Sigmoid colon (tissue), 7 donors: ENCODE results near the gene C3orf70. TPM values are rescaled to one million over a fixed set of nuclear protein-coding genes. Genes with fewer than 3 reads are reported as not detected.
A peak's percentile ranks its signal among the peaks of the same experiment; 100 is the strongest.

Experiments
- DNase-seq: peaks from one replicate; pipeline ENCODE4 v3.0.0-alpha.2; 2019
- H3K27ac ChIP-seq, 4 donors: fragments of 200-600 bp; sonication (generic); one replicate each; pipeline ENCODE4 v1.5.1; 2016 to 2019; ENCODE audit warnings: mild to moderate bottlenecking in 1 of 4
- H3K27me3 ChIP-seq, 3 donors: fragments of 200-600 bp; sonication (generic); one replicate each; pipeline ENCODE4 v1.5.1; 2019; ENCODE audit warnings: mild to moderate bottlenecking in 1 of 3
- H3K36me3 ChIP-seq, 4 donors: fragments of 200-600 bp; sonication (generic); one replicate each; pipeline ENCODE4 v1.5.1; 2016 to 2019
- H3K4me1 ChIP-seq, 4 donors: fragments of 200-600 bp; sonication (generic); one replicate each; pipeline ENCODE4 v1.5.1; 2017 to 2019
- H3K4me3 ChIP-seq, 4 donors: fragments of 200-600 bp; sonication (generic); one replicate each; pipeline ENCODE4 v1.5.1; 2017 to 2019; ENCODE audit warnings: mild to moderate bottlenecking in 2 of 4, moderate library complexity in 1 of 4
- H3K9me3 ChIP-seq, 4 donors: fragments of 200-600 bp in 3 of 4; sonication (generic) in 3 of 4; one replicate each; pipeline versions ENCODE4 v1.5.1 to v1.6.1; 2013 to 2019
- EP300 ChIP-seq, 4 donors: sonication (generic); formaldehyde crosslinking; IDR thresholded peaks; one replicate each; pipeline ENCODE4 v1.6.1; 2017; ENCODE audit warnings: antibody characterized with exemption in 4 of 4
- POLR2A ChIP-seq, 2 donors: fragments of 450-650 bp; IDR thresholded peaks; one replicate each; pipeline ENCODE4 v1.6.1; 2016; ENCODE audit warnings: antibody characterized with exemption in 2 of 2, mild to moderate bottlenecking in 2 of 2, moderate library complexity in 2 of 2
- POLR2AphosphoS5 ChIP-seq, 4 donors: sonication (generic); formaldehyde crosslinking; IDR thresholded peaks; one replicate each; pipeline ENCODE4 v1.6.1; 2017; ENCODE audit warnings: antibody characterized with exemption in 4 of 4
- WGBS, 2 donors: extraction: QIAGEN DNeasy Blood & Tissue Kit; methylation state at CpG; one replicate each; pipeline ENCODE4 v1.1.7; 2013; 5-methylcytosine and 5-hydroxymethylcytosine counted together
- intact Hi-C: fragments of 100-400 bp; cut with DNase I; formaldehyde crosslinking; loops from one replicate; pipeline ENCODE4 v1.15.1; 2023
- polyA plus RNA-seq, 3 donors: library from polyadenylated mRNA; stranded (reverse); fragments of 200-250 nt; gene quantifications; one replicate each; pipeline ENCODE4 v1.2.3, GENCODE V29; 2013
- total RNA-seq, 4 donors: library from RNA; depleted of rRNA; stranded (reverse); fragments of >200 nt; gene quantifications; one replicate each; pipeline ENCODE4 v1.1.0, GENCODE V29; 2016
- TF ChIP-seq, protein P1 (sequence below), 4 experiments: fragments of 450-650 bp in 3 of 4; fragments of 200-600 bp in 1 of 4; IDR thresholded peaks; one replicate each; pipeline ENCODE4 v1.5.1; 2016 to 2019; ENCODE audit warnings: antibody characterized with exemption in 4 of 4, mild to moderate bottlenecking in 3 of 4, moderate library complexity in 2 of 4
- donor health status: healthy with polysubstance abuse.
- donor health status: Bipolar disorder and iron deficiency.
- donor health status: healthy.

The C3orf70 gene
- total and polyA plus RNA-seq, 7 donors: 2.4 to 52.3 (median 26.0) TPM

DNA sequence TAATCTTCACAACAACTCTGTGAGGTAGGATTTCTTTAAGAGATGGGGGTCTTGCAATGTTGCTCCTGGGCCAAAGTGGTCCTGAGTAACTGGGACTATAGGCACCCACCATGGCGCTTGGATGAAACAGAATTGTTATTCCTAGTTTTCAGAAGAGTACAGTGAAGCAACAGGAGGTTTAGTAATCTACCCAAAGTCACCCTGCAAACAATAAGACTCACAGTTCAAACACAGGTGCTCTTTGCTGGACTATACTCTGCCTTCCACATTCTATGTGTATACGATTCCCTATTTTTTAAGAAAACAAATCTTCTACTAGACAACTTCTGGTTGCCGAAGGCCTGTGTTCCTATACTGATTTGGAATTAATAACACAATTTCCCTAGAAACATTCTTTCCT lies 8.1 kb downstream of the C3orf70 start:
- Histone ChIP-seq H3K27ac (peak overlapping the region; percentile 51 to 95 (median 64)), H3K27me3 (no peaks in the 10 kb centered on the region), H3K9me3 (no peaks in the 10 kb centered on the region), H3K4me1 (peaks cover 0 to 64% (median 43%) of the 10 kb centered on the region in 4 donors), H3K4me3 (no peak overlapping the region), H3K36me3 (no peaks in the 10 kb centered on the region)
- no peak for DNase-seq
- WGBS, 2 donors: 89 to 92% methylated on average over 3 of the region's 3 CpGs
- intact Hi-C loops: no loop called here
- TF ChIP-seq, protein P1, sequence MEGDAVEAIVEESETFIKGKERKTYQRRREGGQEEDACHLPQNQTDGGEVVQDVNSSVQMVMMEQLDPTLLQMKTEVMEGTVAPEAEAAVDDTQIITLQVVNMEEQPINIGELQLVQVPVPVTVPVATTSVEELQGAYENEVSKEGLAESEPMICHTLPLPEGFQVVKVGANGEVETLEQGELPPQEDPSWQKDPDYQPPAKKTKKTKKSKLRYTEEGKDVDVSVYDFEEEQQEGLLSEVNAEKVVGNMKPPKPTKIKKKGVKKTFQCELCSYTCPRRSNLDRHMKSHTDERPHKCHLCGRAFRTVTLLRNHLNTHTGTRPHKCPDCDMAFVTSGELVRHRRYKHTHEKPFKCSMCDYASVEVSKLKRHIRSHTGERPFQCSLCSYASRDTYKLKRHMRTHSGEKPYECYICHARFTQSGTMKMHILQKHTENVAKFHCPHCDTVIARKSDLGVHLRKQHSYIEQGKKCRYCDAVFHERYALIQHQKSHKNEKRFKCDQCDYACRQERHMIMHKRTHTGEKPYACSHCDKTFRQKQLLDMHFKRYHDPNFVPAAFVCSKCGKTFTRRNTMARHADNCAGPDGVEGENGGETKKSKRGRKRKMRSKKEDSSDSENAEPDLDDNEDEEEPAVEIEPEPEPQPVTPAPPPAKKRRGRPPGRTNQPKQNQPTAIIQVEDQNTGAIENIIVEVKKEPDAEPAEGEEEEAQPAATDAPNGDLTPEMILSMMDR (IDR thresholded peaks at IDR 0.05): no peak
- TF ChIP-seq POLR2AphosphoS5 (IDR thresholded peaks at IDR 0.05) (no peak), POLR2A (IDR thresholded peaks at IDR 0.05) (no peak), EP300 (IDR thresholded peaks at IDR 0.05) (no peak)

DNA sequence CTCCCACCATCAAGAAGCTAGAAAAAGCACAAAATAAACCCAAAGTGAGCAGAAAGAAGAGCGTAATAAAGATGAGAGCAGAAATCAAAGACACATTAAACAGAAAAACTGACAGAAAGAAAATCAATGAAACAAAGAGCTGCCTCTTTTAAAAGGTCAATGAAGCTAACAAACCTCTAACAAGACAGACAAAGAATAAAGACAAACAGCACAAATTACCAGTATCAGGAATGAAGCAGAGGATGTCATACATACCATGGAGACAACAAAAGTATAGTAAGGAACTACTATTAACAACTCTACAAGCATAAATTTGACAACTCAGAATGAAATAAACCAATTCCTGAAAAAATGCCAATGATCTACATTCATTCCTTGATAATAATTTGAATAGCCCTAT lies 15.0 kb downstream of the C3orf70 start:
- DNase-seq: no peak
- Histone ChIP-seq H3K27ac (no peak overlapping the region), H3K4me1 (peaks cover 0 to 43% (median 26%) of the 10 kb centered on the region in 4 donors), H3K27me3 (no peaks in the 10 kb centered on the region), H3K4me3 (no peak overlapping the region), H3K9me3 (no peaks in the 10 kb centered on the region), H3K36me3 (no peaks in the 10 kb centered on the region)
- 92 to 97% methylated on average over 1 of the region's 1 CpG for WGBS, 2 donors
- intact Hi-C loops: no loop called here
- TF ChIP-seq POLR2A (IDR thresholded peaks at IDR 0.05) (no peak), POLR2AphosphoS5 (IDR thresholded peaks at IDR 0.05) (no peak)

DNA sequence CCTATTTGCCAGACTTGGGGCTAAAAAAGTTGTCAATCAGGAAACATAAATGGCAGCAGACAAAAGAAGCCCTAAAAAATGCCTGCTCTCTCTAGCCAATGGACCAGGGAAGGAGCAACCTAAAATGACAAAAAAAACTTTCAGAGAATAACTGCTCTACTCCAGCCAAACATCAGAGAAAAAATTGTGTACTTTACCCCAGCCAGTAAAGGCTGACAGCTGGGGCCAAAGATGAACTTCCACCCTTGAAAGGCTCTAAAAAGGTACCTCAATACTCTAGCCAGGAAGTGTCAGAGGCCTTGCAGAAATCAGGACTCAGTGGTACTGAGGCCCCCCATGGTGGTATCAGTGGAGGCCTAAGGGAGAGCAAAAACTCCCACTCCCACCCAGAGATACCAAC lies 18.4 kb downstream of the C3orf70 start:
- no peak for DNase-seq
- Histone ChIP-seq H3K4me1 (peaks cover 0 to 63% (median 43%) of the 10 kb centered on the region in 4 donors), H3K27me3 (no peaks in the 10 kb centered on the region), H3K36me3 (no peaks in the 10 kb centered on the region), H3K27ac (peak overlapping the region in 1 of 4 donors; percentile 1), H3K4me3 (no peak overlapping the region), H3K9me3 (no peaks in the 10 kb centered on the region)
- no peak for TF ChIP-seq EP300 (IDR thresholded peaks at IDR 0.05)
- TF ChIP-seq POLR2AphosphoS5 (IDR thresholded peaks at IDR 0.05): no peak
- TF ChIP-seq POLR2A (IDR thresholded peaks at IDR 0.05): no peak
- TF ChIP-seq, protein P1 (IDR thresholded peaks at IDR 0.05): no peak
- intact Hi-C loops: no loop called here

DNA sequence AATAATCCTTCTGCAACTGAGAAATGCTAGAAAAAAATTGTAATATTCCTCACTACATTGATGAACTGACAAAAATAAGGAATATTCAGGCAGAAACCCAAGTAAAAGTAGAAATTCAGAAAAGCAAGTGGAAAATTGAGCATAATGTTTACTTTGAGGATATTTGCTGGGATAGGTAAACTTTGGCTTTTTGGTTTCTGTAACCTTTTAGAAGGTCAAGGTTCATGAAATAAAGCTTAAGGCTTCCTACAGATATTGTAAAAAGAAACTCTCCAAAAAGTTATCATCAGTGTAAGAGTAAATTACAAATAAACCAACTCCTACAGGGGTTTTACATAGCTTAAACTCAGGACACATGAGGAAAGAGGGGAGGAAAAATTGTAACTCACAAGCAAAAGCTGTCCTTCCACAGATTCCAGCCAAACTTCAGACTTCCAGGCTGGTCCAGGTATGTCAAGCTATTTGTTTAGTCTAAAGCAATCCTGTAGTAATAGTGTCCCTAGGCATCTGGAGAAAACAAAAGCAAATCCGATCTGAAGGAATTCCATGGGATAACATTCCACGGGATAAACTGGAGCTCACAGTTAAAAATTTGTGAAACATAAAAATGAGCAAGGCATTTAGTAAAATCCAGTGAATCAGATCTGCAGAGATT lies 21.1 kb downstream of the C3orf70 start:
- DNase-seq: no peak
- WGBS, 2 donors: 77 to 88% methylated on average over 2 of the region's 2 CpGs

DNA sequence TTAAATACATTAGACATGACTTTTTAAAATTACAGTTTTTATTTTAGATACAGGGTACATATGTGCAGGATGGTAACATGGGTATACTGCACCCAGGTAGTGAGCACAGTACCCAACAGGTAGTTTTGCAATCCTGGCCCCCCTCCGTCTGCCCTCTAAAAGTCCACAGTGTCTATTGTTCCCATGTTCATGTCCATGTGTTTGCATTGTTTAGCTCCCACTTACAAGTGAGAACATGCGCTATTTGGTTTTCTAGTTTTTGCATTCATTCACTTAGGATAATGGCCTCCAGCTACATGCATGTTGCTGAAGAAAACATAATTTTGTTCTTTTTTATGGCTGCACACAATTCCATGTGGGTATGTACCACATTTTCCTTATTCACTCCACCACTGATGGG lies 23.8 kb downstream of the C3orf70 start:
- intact Hi-C loops: no loop called here
- Histone ChIP-seq H3K27me3 (no peaks in the 10 kb centered on the region), H3K4me3 (no peak overlapping the region), H3K9me3 (no peaks in the 10 kb centered on the region), H3K27ac (no peak overlapping the region), H3K36me3 (no peaks in the 10 kb centered on the region), H3K4me1 (peaks cover 0 to 40% (median 27%) of the 10 kb centered on the region in 4 donors)
- no peak for DNase-seq
- no peak for TF ChIP-seq POLR2A (IDR thresholded peaks at IDR 0.05)
- no peak for TF ChIP-seq EP300 (IDR thresholded peaks at IDR 0.05)
- no peak for TF ChIP-seq POLR2AphosphoS5 (IDR thresholded peaks at IDR 0.05)
- TF ChIP-seq, protein P1 (IDR thresholded peaks at IDR 0.05): no peak
- WGBS, 2 donors: 96 to 99% methylated on average over 2 of the region's 2 CpGs

More for the DNA sequence above, 21.1 kb downstream of the C3orf70 start:
- Histone ChIP-seq H3K4me3 (no peak overlapping the region), H3K27me3 (no peaks in the 10 kb centered on the region), H3K27ac (no peak overlapping the region), H3K4me1 (peaks cover 0 to 57% (median 39%) of the 10 kb centered on the region in 4 donors), H3K36me3 (no peaks in the 10 kb centered on the region), H3K9me3 (no peaks in the 10 kb centered on the region)
- intact Hi-C loops: no loop called here
- TF ChIP-seq, protein P1 (IDR thresholded peaks at IDR 0.05): no peak
- TF ChIP-seq POLR2AphosphoS5 (IDR thresholded peaks at IDR 0.05) (no peak), EP300 (IDR thresholded peaks at IDR 0.05) (no peak), POLR2A (IDR thresholded peaks at IDR 0.05) (no peak)
